Hematopoietic multipotent progenitor cell (in vitro differentiated cells): ENCODE results near the gene TSPEAR. TPM values are rescaled to one million over a fixed set of nuclear protein-coding genes. Genes with fewer than 3 reads are reported as not detected.

ENCODE experiments used
- small RNA-seq: library from RNA; depleted of rRNA; stranded (forward); fragments of <200 nt; gene quantifications from one replicate; pipeline ENCODE3, GENCODE V24; 2012
- total RNA-seq: library from RNA; depleted of rRNA; stranded (reverse); fragments of >200 nt; gene quantifications from one replicate; pipeline ENCODE4 v1.2.3, GENCODE V29; 2012

TSPEAR gene
- total RNA-seq, 1 donor: not detected

Small RNA genes lying within 50 kb of the gene (small RNA-seq; reads per million reads assigned to genes)
- not detected for gene KRTAP12-6P

Other genes with a start within 250 kb of the TSPEAR start
- not detected for gene KRTAP10-1, start 171.4 kb downstream of the TSPEAR start, total RNA-seq
- gene KRTAP10-2, start 160.1 kb downstream of the TSPEAR start, total RNA-seq: not detected
- gene KRTAP10-3, start 152.8 kb downstream of the TSPEAR start, total RNA-seq: not detected
- gene KRTAP10-4, start 137.8 kb downstream of the TSPEAR start, total RNA-seq: not detected
- gene KRTAP10-5, start 131.0 kb downstream of the TSPEAR start, total RNA-seq: not detected
- not detected for gene KRTAP10-6, start 119.1 kb downstream of the TSPEAR start, total RNA-seq
- under 0.01 TPM for gene KRTAP10-7, start 111.0 kb downstream of the TSPEAR start, total RNA-seq
- not detected for gene KRTAP10-8, start 99.5 kb downstream of the TSPEAR start, total RNA-seq
- not detected for gene KRTAP10-9, start 84.5 kb downstream of the TSPEAR start, total RNA-seq
- not detected for gene KRTAP10-10, start 74.2 kb downstream of the TSPEAR start, total RNA-seq
- gene KRTAP10-11, start 65.2 kb downstream of the TSPEAR start, total RNA-seq: not detected
- not detected for gene KRTAP12-4, start 56.9 kb downstream of the TSPEAR start, total RNA-seq
- not detected for gene KRTAP12-3, start 53.6 kb downstream of the TSPEAR start, total RNA-seq
- gene KRTAP12-2, start 44.6 kb downstream of the TSPEAR start, total RNA-seq: under 0.01 TPM
- not detected for gene KRTAP12-1, start 29.4 kb downstream of the TSPEAR start, total RNA-seq
- gene KRTAP10-12, start 14.4 kb downstream of the TSPEAR start, total RNA-seq: not detected
- gene UBE2G2, start 90.2 kb upstream of the TSPEAR start, total RNA-seq: 107 TPM
- 80.0 TPM for gene SUMO3, start 106.5 kb upstream of the TSPEAR start, total RNA-seq
- 147 TPM for gene PTTG1IP, start 162.1 kb upstream of the TSPEAR start, total RNA-seq
- gene ITGB2, start 209.3 kb upstream of the TSPEAR start, total RNA-seq: 169 TPM
- gene SLX9, start 228.5 kb upstream of the TSPEAR start, total RNA-seq: 14.3 TPM